Measurements from ENCODE around the gene PIK3C3. TPM values are rescaled to one million over a fixed set of nuclear protein-coding genes. Genes with fewer than 3 reads are reported as not detected.
"Not testable (repeated sequence)": the region's sequence is repeated elsewhere in the genome, so short reads cannot be mapped to it uniquely, and the experiment has no call there.

PIK3C3 gene
- total RNA-seq, 1 donor from 2014 or later: 26.8 TPM

DNA sequence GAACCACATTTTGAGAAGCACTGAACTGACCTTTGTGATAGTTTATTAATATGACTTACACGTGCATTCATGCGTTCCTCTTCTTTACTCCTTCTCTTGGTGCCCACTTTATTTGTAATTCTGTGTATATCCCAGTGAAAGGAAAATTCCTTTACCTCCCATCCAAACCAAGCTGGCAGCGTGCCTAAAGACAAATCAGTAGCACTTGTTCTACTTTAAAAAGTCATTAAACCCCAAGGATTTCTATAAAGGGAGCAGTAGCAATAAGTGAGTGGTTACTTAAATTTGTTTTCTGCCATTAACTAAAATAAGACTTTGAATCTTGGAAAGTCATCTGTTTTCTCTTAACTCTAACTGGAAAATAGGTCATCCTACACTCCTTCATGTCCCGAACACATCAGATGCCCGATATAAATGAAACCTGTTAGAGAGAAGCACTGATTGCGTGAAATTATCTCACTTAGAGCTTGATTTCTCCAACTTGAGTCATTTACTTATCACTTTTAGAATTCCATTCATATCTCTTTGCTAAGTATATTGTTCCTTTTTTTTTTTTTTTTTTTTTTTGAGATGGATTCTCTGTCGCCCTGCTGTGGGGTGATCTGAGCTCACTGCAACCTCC lies 10.7 kb downstream of the PIK3C3 start:
- DNase-seq (ENCODE audit: low read depth in 2 of 2): peak in 1 of 2 donors; percentile 18

DNA sequence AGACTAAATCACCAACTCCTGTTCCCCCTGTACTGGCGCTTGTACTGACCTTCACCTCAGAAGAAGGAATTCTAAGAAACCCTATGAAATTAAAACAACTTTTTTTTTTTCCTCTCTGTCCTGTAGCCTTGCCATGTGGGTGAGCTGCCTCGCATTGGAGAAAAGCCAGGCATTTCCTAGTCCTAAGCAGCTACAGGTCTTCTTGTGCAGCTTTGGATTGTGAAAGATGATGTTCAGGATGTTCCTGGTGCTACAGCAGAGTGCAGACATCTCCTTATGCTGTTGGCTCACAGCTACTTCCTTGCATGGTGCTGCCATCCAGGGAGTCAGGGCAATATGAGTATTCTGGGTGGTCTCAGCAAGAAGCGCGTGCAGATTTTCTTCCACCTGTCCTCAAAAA lies 11.9 kb downstream of the PIK3C3 start:
- no peak for DNase-seq (ENCODE audit: low read depth in 2 of 2)

DNA sequence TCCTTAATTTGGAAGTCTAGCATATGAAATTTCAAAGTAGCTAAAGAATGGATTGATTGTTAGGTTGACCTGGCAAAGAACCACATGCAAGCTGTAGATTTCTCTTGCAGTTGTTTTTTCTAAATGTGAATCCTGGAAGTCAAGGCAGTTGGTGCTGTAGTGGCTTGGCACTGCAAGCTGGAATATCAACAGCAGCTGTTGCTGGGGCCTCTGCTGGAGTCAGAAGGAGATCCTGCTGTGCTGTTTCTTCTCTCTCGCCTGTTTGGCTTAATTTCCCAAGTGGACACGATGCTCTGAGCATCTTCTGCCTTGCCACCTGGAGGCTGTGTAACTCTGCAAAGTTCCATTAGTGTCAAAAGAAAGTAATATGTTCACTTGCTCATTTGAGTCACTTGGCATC lies 12.6 kb downstream of the PIK3C3 start:
- no peak for DNase-seq (ENCODE audit: low read depth in 2 of 2)

DNA sequence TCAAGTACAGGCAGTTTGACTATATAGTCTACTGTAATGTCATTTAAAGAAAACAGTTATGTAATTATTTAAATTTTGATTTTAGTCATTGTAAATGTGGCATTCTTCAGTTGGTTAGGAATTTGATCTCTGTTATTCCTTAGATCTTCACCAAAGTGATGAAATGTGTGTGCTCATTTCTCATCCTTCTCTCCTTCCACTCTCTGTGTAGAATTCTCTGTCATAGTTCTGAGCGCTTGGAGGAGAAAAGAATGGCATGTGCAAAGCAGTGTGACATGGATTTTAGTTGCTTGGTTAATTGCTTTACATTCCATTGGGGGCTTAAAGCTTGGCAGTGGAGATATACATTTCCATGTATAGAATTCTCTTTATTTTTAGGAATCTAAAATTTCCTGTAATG lies 14.8 kb downstream of the PIK3C3 start:
- no peak for DNase-seq (ENCODE audit: low read depth in 2 of 2)

DNA sequence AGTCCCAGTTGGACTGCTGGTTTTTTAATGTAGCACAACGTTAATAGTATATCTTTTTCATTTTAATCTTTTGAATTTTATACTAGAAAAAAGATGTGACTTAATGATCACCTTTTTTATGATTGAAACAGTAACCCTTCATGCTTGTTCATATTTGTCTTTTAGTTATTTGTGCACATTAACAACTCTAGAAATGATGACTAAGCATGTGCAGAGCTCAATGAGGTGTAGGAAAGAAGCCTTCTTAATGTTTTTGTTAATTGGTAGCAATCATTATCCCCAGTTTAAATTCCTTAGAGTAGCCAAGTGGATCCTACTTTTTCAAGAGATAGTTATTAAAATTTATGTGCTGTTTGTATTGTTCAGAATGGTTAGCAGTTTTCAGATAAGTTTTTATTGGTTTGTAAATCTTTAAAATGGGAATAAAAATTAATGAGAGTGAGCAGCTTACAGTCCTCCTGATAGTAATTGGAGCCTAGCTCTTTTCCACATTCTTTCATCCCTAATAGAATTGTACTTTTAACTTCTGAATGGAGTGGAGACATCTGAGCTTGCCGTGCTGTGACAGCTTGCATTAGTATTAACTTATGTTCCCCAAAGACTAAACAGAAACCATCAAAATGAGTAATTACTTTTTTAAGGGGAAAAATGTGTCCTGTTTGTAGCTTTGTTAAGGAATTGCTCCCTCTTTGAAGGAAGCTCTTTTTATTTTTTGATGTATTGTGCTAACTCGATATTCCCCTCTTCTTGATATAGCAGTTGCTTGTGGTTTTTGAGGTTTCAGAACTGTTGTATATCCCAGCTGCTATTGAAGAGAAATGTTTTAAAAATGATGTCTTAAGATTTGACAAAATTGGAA lies 17.3 kb downstream of the PIK3C3 start:
- DNase-seq (ENCODE audit: low read depth in 2 of 2): no peak

GRCh38 chr18:41973983-41974382 lies 18.9 kb downstream of the PIK3C3 start:
- DNase-seq (ENCODE audit: low read depth in 2 of 2): no peak

DNA sequence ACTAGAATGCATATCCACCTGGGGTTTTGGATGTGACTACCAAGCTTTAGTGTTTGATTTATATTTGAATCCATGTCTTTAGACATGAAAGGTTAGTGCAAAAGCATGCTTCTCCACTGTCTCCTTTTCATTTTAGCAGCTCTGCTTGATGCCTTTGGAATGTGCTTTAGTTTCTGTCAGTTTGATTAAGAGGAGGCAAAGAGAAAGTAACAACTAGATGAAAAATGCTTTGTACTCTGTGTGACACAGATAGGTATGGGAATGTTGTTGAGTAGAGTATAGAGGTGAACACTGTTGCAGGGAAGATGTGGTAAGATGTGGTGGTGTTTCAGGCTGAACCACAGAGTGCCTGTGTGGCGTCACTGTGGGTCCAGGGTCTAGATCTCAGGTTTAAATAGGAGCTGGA lies 19.8 kb downstream of the PIK3C3 start:
- DNase-seq (ENCODE audit: low read depth in 2 of 2): no peak

GRCh38 chr18:41975284-41975683 lies 20.2 kb downstream of the PIK3C3 start:
- no peak for DNase-seq (ENCODE audit: low read depth in 2 of 2)

GRCh38 chr18:41977233-41977632 lies 22.2 kb downstream of the PIK3C3 start:
- DNase-seq (ENCODE audit: low read depth in 2 of 2): no peak

DNA sequence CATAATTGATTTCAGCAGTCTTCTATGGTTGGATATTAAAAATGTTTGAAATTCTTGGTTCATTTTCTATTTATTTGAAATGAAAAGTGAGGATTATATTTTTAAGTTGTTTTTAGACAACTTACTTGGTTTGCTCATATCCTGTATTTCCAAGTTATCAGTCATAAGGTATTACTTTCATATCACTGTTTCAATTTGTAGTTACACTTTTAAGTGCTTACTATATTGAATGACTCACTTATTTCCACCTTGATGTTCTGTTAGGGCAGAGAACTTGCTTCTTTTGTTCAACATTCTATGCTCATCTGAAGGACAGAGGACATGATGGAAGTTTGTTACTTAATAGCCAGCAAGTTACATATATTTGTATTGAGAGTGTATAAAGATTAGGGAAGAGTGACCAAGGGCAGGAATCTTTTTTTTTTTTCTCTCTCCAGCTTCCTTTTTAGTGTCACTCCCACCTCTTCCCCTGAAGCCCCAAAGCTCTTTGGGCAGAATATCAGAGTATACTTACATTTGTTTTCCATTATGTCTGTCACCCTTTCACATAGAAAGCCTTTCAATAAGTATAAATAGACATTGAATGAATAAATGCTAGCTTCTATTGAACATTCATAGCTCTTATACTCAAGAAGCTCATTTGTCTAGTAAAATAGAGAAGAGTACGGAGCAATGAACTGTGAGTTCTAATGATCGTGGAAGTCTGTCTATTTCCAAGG lies 28.1 kb downstream of the PIK3C3 start:
- peak in 1 of 2 donors; percentile 35 for DNase-seq (ENCODE audit: low read depth in 2 of 2)

DNA sequence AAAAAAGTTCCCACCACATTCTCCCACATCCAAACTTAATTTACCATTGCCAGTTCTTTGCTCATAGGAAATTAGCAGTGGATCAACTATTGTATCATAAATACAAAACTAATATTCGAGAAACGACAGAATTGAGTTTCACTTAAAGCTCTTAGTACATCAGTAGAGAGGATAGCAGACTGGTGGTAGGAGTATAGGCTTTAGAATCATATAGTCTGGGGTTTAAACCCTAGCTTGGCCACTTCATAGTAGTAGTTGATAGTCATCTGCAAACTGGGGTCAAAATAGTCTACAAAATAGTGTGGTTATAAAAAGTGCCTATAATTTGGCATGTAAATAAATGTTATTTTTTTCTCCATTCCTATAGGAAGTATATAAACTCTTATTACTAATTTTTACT lies 30.9 kb downstream of the PIK3C3 start:
- DNase-seq (ENCODE audit: low read depth in 2 of 2): no peak

- no peak for DNase-seq (ENCODE audit: low read depth in 2 of 2)
These were observed 34.5 kb downstream of the PIK3C3 start for GRCh38 chr18:41989508-41989907.

GRCh38 chr18:41992066-41992465 lies 37.0 kb downstream of the PIK3C3 start:
- peak; percentile 50 to 62 for DNase-seq (ENCODE audit: low read depth in 2 of 2)

- no peak for DNase-seq (ENCODE audit: low read depth in 2 of 2)
These were observed 37.7 kb downstream of the PIK3C3 start for GRCh38 chr18:41992703-41993102.

- DNase-seq (ENCODE audit: low read depth in 2 of 2): no peak
These were observed 38.1 kb downstream of the PIK3C3 start for GRCh38 chr18:41993151-41993550.

DNA sequence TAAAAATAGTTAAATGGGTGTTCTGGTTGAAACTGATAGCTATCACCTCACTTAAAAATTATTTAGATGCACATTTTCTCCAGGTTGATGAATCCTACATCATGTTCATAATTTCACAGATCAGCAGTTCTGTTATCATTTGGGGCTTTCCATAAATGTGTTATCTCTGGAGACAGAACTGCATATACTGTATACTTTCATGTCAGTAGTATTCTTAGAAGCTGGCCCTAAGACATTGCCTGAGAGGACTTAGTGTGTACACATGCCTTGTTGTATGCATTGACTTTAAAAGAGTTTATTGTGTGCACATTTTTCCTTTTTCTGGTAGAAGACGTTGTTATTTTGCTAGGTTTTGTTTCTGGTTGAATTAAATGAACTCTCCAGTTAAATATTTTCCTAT lies 41.0 kb downstream of the PIK3C3 start:
- no peak for DNase-seq (ENCODE audit: low read depth in 2 of 2)

GRCh38 chr18:41999751-42000150 lies 44.7 kb downstream of the PIK3C3 start:
- peak in 1 of 2 donors; percentile 10 for DNase-seq (ENCODE audit: low read depth in 2 of 2)

GRCh38 chr18:42001801-42002200 lies 46.8 kb downstream of the PIK3C3 start:
- no peak for DNase-seq (ENCODE audit: low read depth in 2 of 2)

- DNase-seq (ENCODE audit: low read depth in 2 of 2): no peak
These were observed 49.6 kb downstream of the PIK3C3 start for GRCh38 chr18:42004653-42005052.

DNA sequence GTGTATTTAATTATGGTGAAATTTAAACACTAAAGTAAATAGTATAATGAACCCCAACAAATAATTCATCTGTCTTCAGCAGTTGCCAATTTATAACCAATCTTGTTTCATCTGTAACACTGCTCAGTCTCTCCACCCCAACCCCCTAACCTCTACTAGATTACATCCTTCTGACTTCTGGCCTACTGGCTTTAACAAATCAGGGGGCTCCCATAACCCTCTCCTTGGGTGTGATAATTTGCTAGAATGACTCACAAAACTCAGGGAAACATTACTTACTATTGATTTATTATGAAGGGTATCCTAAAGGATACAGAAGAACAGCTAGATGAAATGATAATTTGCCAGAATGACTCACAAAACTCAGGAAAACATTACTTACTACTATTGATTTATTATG lies 50.7 kb downstream of the PIK3C3 start:
- DNase-seq (ENCODE audit: low read depth in 2 of 2): peak in 1 of 2 donors; percentile 16

DNA sequence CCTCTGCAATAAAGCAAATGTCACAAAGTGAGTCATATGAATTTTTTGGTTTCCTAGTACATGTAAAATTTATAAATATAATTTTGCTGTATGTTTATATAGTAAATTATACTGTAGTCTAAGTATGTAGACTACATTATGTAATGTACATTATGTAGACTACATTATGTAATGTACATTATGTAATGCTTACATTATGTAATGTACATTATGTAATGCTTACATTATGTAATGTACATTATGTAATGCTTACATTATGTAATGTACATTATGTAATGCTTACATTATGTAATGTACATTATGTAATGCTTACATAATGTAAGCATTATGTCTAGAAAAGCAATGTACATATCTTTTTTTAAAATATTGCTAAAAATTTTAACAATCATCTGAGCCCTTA lies 54.4 kb downstream of the PIK3C3 start:
- DNase-seq (ENCODE audit: low read depth in 2 of 2): not testable (repeated sequence)

- DNase-seq (ENCODE audit: low read depth in 2 of 2): no peak
These were observed 56.0 kb downstream of the PIK3C3 start for GRCh38 chr18:42011053-42011452.
